Liver (tissue), 9 donors: ENCODE results near the gene KCNJ10. TPM values are rescaled to one million over a fixed set of nuclear protein-coding genes. Genes with fewer than 3 reads are reported as not detected.

Experiments
- DNase-seq: peaks from one replicate; pipeline ENCODE4 v3.0.0-alpha.2; 2017; ENCODE audit warnings: low spot score
- H3K27ac ChIP-seq, 2 donors: one replicate each; pipeline ENCODE4 v1.7.0; 2013; ENCODE audit warnings: inconsistent platforms in 2 of 2, low read length in 2 of 2, control low read depth in 1 of 2, low read depth in 1 of 2, mild to moderate bottlenecking in 1 of 2
- H3K27me3 ChIP-seq, 4 donors: one replicate each; pipeline versions ENCODE4 v1.6.1 to v1.7.0; 2013; ENCODE audit warnings: low read length in 3 of 4, inconsistent platforms in 1 of 4, mild to moderate bottlenecking in 1 of 4, moderate library complexity in 1 of 4; ENCODE audit not compliant: control insufficient read depth in 4 of 4, insufficient read depth in 4 of 4
- H3K36me3 ChIP-seq, 4 donors: one replicate each; pipeline versions ENCODE4 v1.6.1 to v1.7.0; 2013; ENCODE audit warnings: low read length in 3 of 4, mild to moderate bottlenecking in 3 of 4, low read depth in 1 of 4, moderate library complexity in 1 of 4; ENCODE audit not compliant: control insufficient read depth in 4 of 4, insufficient read depth in 3 of 4
- H3K4me1 ChIP-seq, 4 donors: one replicate each; pipeline versions ENCODE4 v1.6.1 to v1.7.0; 2013; ENCODE audit warnings: low read length in 3 of 4, mild to moderate bottlenecking in 3 of 4, moderate library complexity in 1 of 4; ENCODE audit not compliant: control insufficient read depth in 4 of 4, insufficient read depth in 4 of 4
- H3K4me3 ChIP-seq, 3 donors: one replicate each; pipeline versions ENCODE4 v1.6.1 to v1.7.0; 2013; ENCODE audit warnings: low read length in 3 of 3, control low read depth in 1 of 3, low read depth in 1 of 3, mild to moderate bottlenecking in 1 of 3
- H3K9ac ChIP-seq, 2 donors: one replicate each; pipeline ENCODE4 v1.7.0; 2013; ENCODE audit warnings: low read length in 2 of 2, mild to moderate bottlenecking in 2 of 2, moderate library complexity in 2 of 2, control low read depth in 1 of 2, low read depth in 1 of 2
- H3K9me3 ChIP-seq, 4 donors: one replicate each; pipeline versions ENCODE4 v1.6.1 to v1.7.0; 2013; ENCODE audit warnings: low read length in 3 of 4; ENCODE audit not compliant: control insufficient read depth in 4 of 4
- EGR1 ChIP-seq, 2 donors: IDR thresholded peaks; 2 replicates each; pipeline ENCODE4 v1.6.1; 2016 to 2018; ENCODE audit warnings: antibody characterized with exemption in 2 of 2, low read depth in 2 of 2
- FOXA1 ChIP-seq: IDR thresholded peaks from 2 replicates; pipeline ENCODE4 v1.6.1; 2016; ENCODE audit warnings: antibody characterized with exemption
- FOXA2 ChIP-seq: IDR thresholded peaks from 2 replicates; pipeline ENCODE4 v1.6.1; 2016; ENCODE audit warnings: antibody characterized with exemption
- GABPA ChIP-seq, 2 donors: IDR thresholded peaks in 1 of 2; conservative IDR thresholded peaks in 1 of 2; 2 replicates each; pipeline ENCODE4 v1.6.1; 2016; ENCODE audit warnings: antibody characterized with exemption in 2 of 2, mild to moderate bottlenecking in 1 of 2, moderate library complexity in 1 of 2
- HNF4A ChIP-seq, 2 donors: conservative IDR thresholded peaks; 2 replicates each; pipeline ENCODE4 v1.6.1; 2016; ENCODE audit warnings: antibody characterized with exemption in 2 of 2, mild to moderate bottlenecking in 2 of 2
- HNF4G ChIP-seq: IDR thresholded peaks from 2 replicates; pipeline ENCODE4 v1.6.1; 2016; ENCODE audit warnings: antibody characterized with exemption
- JUND ChIP-seq, 2 donors: IDR thresholded peaks; 2 replicates each; pipeline ENCODE4 v1.6.1; 2016; ENCODE audit warnings: antibody characterized with exemption in 2 of 2
- NR2F2 ChIP-seq: IDR thresholded peaks from 2 replicates; pipeline ENCODE4 v1.6.1; 2016; ENCODE audit warnings: antibody characterized with exemption
- RAD21 ChIP-seq, 2 donors: IDR thresholded peaks; 2 replicates each; pipeline ENCODE4 v1.6.1; 2016; ENCODE audit warnings: antibody characterized with exemption in 2 of 2, mild to moderate bottlenecking in 2 of 2
- RXRA ChIP-seq, 2 donors: IDR thresholded peaks; 2 replicates each; pipeline ENCODE4 v1.6.1; 2017 to 2018; ENCODE audit warnings: antibody characterized with exemption in 2 of 2, mild to moderate bottlenecking in 1 of 2
- SP1 ChIP-seq: IDR thresholded peaks from 2 replicates; pipeline ENCODE4 v1.6.1; 2018; ENCODE audit warnings: antibody characterized with exemption, mild to moderate bottlenecking
- TAF1 ChIP-seq: conservative IDR thresholded peaks from 2 replicates; pipeline ENCODE4 v1.6.1; 2016; ENCODE audit warnings: antibody characterized with exemption, mild to moderate bottlenecking
- YY1 ChIP-seq: IDR thresholded peaks from 2 replicates; pipeline ENCODE4 v1.6.1; 2016; ENCODE audit warnings: antibody characterized with exemption, mild to moderate bottlenecking
- WGBS: extraction: QIAGEN DNeasy Blood & Tissue Kit; methylation state at CpG from one replicate; pipeline ENCODE4 v1.1.7; 2013; 5-methylcytosine and 5-hydroxymethylcytosine counted together
- polyA plus RNA-seq, 2 donors: library from polyadenylated mRNA; stranded (reverse) in 1 of 2; unstranded in 1 of 2; fragments of 200-250 nt in 1 of 2; fragments of >200 nt in 1 of 2; fragmentation: Nextera tagmentation in 1 of 2; extraction: Ambion mirVana in 1 of 2; gene quantifications; one replicate each; pipeline versions ENCODE4 v1.2.1 to v1.2.3, GENCODE V29; 2013 to 2015
- total RNA-seq, 2 donors: library from RNA; depleted of rRNA; stranded (reverse); fragments of >200 nt; gene quantifications; one replicate each; pipeline ENCODE4 v1.2.3, GENCODE V29; 2014
- TF ChIP-seq, protein P1 (sequence below): IDR thresholded peaks from 2 replicates; pipeline ENCODE4 v1.6.1; 2016; ENCODE audit warnings: antibody characterized with exemption
- TF ChIP-seq, protein P2 (sequence below): IDR thresholded peaks from 2 replicates; pipeline ENCODE4 v1.6.1; 2016; ENCODE audit warnings: antibody characterized with exemption
- TF ChIP-seq, protein P3 (sequence below): IDR thresholded peaks from 2 replicates; pipeline ENCODE4 v1.6.1; 2016; ENCODE audit warnings: antibody characterized with exemption
- TF ChIP-seq, protein P4 (sequence below): IDR thresholded peaks from 2 replicates; pipeline ENCODE4 v1.6.1; 2016; ENCODE audit warnings: antibody characterized with exemption, mild to moderate bottlenecking
- TF ChIP-seq, protein P5 (sequence below): fragments of 150-350 bp; IDR thresholded peaks from 2 replicates; pipeline ENCODE4 v1.5.1; 2017; ENCODE audit warnings: improper control_type of control experiment, low read depth, low read length; ENCODE audit not compliant: missing input control
- donor health status: healthy.
- donor health status: healthy.
- donor health status: healthy.
- donor health status: healthy.
- donor health status: healthy.

The KCNJ10 gene
- total and polyA plus RNA-seq, 4 donors, result 0.48 to 1.6 (median 0.52) TPM

DNA sequence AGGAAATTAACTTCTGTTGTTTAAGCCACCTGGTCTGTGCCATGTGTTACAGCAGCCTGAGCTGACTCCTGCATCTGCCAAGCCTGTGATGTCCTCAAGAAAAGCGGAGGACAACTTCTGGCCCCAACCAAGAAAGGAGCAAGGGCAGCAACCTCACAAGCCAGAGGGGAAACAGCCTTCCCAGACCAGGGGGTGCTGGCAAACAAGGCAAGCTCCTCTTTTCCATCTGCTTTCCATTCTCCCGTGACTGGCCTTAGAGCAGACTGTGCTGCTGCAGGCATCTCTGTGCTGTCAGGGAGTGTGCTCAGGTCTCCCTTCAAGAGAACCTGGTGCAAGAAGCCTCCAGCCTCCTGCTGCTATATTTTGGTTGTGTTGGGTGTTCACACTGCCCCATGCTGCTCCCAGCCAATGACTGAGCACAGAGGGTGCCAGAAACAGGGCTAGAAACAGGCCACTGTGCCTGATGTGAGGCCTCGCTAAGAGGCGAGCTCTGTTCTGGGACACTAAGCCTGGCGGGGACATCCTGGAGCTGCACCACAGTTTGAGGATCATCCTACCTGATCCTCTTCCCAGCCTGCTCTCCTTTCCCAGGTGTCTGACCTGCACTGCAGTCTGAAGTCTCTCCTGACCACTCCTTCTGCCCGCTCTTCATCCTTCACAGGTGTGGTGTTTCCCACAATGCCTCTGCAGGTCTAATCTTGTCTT is 88.5 kb downstream of the KCNJ10 start:
- Histone ChIP-seq H3K27ac (no peak overlapping the region), H3K36me3 (no peaks in the 10 kb centered on the region), H3K4me3 (no peak overlapping the region), H3K27me3 (no peaks in the 10 kb centered on the region), H3K4me1 (peaks cover 0 to 3% (median 0%) of the 10 kb centered on the region in 4 donors), H3K9ac (no peak overlapping the region), H3K9me3 (no peaks in the 10 kb centered on the region)
- 98% methylated on average over 6 of the region's 6 CpGs for WGBS
- no peak for DNase-seq
- TF ChIP-seq, protein P1, sequence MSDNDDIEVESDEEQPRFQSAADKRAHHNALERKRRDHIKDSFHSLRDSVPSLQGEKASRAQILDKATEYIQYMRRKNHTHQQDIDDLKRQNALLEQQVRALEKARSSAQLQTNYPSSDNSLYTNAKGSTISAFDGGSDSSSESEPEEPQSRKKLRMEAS, result no peak
- no peak for TF ChIP-seq RAD21 (IDR thresholded peaks at IDR 0.05)

DNA sequence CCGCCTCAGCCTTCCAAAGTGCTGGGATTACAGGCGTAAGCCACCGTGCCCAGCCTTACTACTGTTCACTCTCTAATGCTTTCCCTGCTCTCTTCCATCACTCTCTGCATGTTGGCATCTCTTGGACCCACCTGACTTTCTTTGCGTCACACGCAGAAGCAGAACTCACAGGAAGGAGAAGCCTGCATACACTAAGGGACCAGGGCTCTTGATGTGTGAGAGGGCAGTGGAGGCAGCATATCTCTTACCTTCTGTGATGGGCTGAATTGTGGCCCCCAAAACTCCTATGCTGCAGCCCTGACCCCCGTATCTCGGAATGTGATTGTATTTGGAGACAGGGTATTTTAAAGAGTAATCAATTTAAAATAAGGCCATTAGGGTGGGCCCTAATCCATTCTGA is 89.2 kb downstream of the KCNJ10 start:
- TF ChIP-seq FOXA1 (no peak), GABPA (IDR thresholded peaks at IDR 0.05 in 1 of 2, conservative IDR thresholded peaks at IDR 0.05 in 1 of 2) (no peak), NR2F2 (no peak), YY1 (no peak), HNF4G (no peak), RXRA (IDR thresholded peaks at IDR 0.05) (no peak), HNF4A (conservative IDR thresholded peaks at IDR 0.05) (no peak), SP1 (no peak), RAD21 (IDR thresholded peaks at IDR 0.05) (no peak)
- TF ChIP-seq, protein P2, sequence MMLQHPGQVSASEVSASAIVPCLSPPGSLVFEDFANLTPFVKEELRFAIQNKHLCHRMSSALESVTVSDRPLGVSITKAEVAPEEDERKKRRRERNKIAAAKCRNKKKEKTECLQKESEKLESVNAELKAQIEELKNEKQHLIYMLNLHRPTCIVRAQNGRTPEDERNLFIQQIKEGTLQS, result no peak
- Histone ChIP-seq H3K27ac (no peak overlapping the region), H3K4me3 (no peak overlapping the region), H3K36me3 (no peaks in the 10 kb centered on the region), H3K9me3 (no peaks in the 10 kb centered on the region), H3K9ac (no peak overlapping the region), H3K27me3 (no peaks in the 10 kb centered on the region), H3K4me1 (no peaks in the 10 kb centered on the region)
- no peak for DNase-seq
- 95% methylated on average over 7 of the region's 7 CpGs for WGBS

DNA sequence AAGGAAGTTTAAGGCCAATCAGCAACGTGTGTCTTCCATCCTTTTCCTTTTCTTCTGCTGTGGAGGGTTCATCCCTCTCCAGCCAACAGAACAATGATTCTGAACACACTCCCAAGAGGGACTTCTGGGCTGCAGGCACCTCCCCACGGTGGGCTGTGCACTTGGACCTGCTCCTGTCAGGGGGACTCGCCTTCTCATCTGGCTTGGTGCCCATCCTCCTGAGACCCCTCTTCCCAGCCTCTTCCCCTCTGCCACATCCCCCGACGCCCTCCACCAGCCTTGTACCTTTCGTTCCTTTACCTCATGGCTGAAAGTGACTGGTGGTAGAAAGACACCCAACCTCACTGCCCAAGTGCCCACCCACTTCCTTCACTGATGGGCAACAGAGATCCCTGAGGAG is 89.9 kb downstream of the KCNJ10 start:
- H3K9me3 ChIP-seq, result no peaks in the 10 kb centered on the region
- TF ChIP-seq, protein P3, sequence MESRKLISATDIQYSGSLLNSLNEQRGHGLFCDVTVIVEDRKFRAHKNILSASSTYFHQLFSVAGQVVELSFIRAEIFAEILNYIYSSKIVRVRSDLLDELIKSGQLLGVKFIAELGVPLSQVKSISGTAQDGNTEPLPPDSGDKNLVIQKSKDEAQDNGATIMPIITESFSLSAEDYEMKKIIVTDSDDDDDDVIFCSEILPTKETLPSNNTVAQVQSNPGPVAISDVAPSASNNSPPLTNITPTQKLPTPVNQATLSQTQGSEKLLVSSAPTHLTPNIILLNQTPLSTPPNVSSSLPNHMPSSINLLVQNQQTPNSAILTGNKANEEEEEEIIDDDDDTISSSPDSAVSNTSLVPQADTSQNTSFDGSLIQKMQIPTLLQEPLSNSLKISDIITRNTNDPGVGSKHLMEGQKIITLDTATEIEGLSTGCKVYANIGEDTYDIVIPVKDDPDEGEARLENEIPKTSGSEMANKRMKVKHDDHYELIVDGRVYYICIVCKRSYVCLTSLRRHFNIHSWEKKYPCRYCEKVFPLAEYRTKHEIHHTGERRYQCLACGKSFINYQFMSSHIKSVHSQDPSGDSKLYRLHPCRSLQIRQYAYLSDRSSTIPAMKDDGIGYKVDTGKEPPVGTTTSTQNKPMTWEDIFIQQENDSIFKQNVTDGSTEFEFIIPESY, result no peak
- TF ChIP-seq YY1 (no peak), FOXA2 (no peak), RXRA (IDR thresholded peaks at IDR 0.05) (no peak), EGR1 (IDR thresholded peaks at IDR 0.05; ENCODE audit: low read depth in 2 of 2) (no peak), HNF4A (conservative IDR thresholded peaks at IDR 0.05) (no peak), JUND (IDR thresholded peaks at IDR 0.05) (no peak), NR2F2 (no peak), GABPA (IDR thresholded peaks at IDR 0.05 in 1 of 2, conservative IDR thresholded peaks at IDR 0.05 in 1 of 2) (no peak), SP1 (no peak), RAD21 (IDR thresholded peaks at IDR 0.05) (no peak), TAF1 (no peak), FOXA1 (no peak)
- TF ChIP-seq, protein P4, sequence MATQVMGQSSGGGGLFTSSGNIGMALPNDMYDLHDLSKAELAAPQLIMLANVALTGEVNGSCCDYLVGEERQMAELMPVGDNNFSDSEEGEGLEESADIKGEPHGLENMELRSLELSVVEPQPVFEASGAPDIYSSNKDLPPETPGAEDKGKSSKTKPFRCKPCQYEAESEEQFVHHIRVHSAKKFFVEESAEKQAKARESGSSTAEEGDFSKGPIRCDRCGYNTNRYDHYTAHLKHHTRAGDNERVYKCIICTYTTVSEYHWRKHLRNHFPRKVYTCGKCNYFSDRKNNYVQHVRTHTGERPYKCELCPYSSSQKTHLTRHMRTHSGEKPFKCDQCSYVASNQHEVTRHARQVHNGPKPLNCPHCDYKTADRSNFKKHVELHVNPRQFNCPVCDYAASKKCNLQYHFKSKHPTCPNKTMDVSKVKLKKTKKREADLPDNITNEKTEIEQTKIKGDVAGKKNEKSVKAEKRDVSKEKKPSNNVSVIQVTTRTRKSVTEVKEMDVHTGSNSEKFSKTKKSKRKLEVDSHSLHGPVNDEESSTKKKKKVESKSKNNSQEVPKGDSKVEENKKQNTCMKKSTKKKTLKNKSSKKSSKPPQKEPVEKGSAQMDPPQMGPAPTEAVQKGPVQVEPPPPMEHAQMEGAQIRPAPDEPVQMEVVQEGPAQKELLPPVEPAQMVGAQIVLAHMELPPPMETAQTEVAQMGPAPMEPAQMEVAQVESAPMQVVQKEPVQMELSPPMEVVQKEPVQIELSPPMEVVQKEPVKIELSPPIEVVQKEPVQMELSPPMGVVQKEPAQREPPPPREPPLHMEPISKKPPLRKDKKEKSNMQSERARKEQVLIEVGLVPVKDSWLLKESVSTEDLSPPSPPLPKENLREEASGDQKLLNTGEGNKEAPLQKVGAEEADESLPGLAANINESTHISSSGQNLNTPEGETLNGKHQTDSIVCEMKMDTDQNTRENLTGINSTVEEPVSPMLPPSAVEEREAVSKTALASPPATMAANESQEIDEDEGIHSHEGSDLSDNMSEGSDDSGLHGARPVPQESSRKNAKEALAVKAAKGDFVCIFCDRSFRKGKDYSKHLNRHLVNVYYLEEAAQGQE, result no peak
- TF ChIP-seq, protein P1, result no peak
- TF ChIP-seq, protein P5, sequence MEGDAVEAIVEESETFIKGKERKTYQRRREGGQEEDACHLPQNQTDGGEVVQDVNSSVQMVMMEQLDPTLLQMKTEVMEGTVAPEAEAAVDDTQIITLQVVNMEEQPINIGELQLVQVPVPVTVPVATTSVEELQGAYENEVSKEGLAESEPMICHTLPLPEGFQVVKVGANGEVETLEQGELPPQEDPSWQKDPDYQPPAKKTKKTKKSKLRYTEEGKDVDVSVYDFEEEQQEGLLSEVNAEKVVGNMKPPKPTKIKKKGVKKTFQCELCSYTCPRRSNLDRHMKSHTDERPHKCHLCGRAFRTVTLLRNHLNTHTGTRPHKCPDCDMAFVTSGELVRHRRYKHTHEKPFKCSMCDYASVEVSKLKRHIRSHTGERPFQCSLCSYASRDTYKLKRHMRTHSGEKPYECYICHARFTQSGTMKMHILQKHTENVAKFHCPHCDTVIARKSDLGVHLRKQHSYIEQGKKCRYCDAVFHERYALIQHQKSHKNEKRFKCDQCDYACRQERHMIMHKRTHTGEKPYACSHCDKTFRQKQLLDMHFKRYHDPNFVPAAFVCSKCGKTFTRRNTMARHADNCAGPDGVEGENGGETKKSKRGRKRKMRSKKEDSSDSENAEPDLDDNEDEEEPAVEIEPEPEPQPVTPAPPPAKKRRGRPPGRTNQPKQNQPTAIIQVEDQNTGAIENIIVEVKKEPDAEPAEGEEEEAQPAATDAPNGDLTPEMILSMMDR, result no peak
- no peaks in the 10 kb centered on the region for H3K4me1 ChIP-seq
- no peak for DNase-seq
- no peaks in the 10 kb centered on the region for H3K27me3 ChIP-seq
- 78% methylated on average over 6 of the region's 6 CpGs for WGBS
- H3K27ac ChIP-seq, result no peak overlapping the region
- no peaks in the 10 kb centered on the region for H3K36me3 ChIP-seq
- no peak overlapping the region for H3K4me3 ChIP-seq
- H3K9ac ChIP-seq, result no peak overlapping the region
